Measurements from ENCODE around the gene GAB2.

The GAB2 gene

GRCh38 chr11:78346799-78347198 lies 70.8 kb downstream of the GAB2 start:
- Mint-ChIP-seq H3K36me3 (ENCODE audit: low read depth) (no peaks in the 10 kb centered on the region), H3K9me3 (no peaks in the 10 kb centered on the region), H3K4me3 (no peak overlapping the region), H3K27ac (no peak overlapping the region), H3K27me3 (ENCODE audit: low read depth, poor library complexity) (peaks cover 3% of the 10 kb centered on the region), H3K4me1 (peaks cover 13% of the 10 kb centered on the region)
- no peak for DNase-seq
- no peak for TF ChIP-seq CTCF (IDR thresholded peaks at IDR 0.05)

DNA sequence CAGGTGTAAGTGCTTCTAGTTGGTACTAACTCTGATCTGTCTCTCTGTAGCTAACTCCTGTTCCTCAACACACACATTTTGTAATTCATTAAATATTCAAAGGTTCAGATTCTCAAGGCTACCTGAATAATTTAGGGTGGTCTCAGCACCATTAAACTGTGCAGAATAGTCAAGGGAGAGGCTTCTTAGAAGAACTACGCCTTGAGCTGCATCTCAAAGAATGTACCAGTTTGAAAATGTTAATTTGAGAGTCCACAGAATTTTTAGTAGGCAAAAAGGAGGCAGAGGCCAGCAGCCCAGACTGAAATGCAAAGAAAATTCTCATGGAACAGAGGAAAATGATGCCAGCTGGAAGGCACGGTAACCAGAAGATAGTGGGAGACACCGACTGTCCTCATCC lies 72.2 kb downstream of the GAB2 start:
- TF ChIP-seq CTCF (IDR thresholded peaks at IDR 0.05): no peak
- no peak overlapping the region for H3K27ac Mint-ChIP-seq
- H3K4me3 Mint-ChIP-seq: no peak overlapping the region
- H3K27me3 Mint-ChIP-seq (ENCODE audit: low read depth, poor library complexity): peaks cover 3% of the 10 kb centered on the region
- no peaks in the 10 kb centered on the region for H3K9me3 Mint-ChIP-seq
- no peaks in the 10 kb centered on the region for H3K36me3 Mint-ChIP-seq (ENCODE audit: low read depth)
- DNase-seq: no peak
- H3K4me1 Mint-ChIP-seq: peaks cover 7% of the 10 kb centered on the region

DNA sequence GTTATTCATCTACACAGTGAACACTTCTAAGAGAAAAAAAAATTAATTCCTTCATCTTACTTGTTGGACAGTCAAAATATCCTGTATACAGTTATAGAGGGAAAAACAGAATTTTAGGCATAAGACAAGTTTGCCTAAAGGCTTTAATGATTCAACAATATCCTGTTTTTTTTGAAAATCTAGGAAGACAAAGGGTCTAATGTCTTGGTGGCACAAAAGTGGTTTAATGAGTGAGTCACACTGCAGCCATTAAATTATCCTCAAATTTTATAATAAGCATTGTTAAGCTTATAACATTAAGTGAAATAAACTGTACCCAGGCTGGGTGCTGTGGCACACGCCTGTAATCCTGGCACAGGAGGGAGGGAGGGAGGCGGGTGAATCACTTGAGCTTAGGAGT lies 72.9 kb downstream of the GAB2 start:
- Mint-ChIP-seq H3K4me3 (no peak overlapping the region), H3K4me1 (no peaks in the 10 kb centered on the region), H3K27ac (no peak overlapping the region), H3K27me3 (ENCODE audit: low read depth, poor library complexity) (peaks cover 3% of the 10 kb centered on the region), H3K9me3 (no peaks in the 10 kb centered on the region), H3K36me3 (ENCODE audit: low read depth) (no peaks in the 10 kb centered on the region)
- TF ChIP-seq CTCF (IDR thresholded peaks at IDR 0.05): no peak
- no peak for DNase-seq

DNA sequence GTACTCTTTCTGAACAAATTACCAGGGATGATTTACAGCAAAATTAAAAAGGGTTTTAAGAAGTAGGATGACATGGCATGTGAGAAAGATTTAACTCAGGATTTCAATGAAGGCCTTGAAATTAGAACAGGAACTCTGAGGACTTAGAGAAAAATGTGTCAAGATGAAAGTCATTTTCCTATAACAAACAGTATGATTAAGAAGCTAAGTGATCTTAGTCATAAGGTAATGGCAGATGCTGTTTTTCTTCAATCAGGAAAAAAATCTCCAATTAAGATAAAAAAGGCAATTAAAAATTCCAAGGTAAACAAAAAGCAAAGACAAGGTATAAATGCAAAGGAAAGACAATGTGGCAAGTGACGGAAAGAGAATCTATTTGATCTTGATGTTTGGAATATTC lies 73.5 kb downstream of the GAB2 start:
- no peaks in the 10 kb centered on the region for H3K4me1 Mint-ChIP-seq
- no peak for DNase-seq
- no peak for TF ChIP-seq CTCF (IDR thresholded peaks at IDR 0.05)
- H3K27ac Mint-ChIP-seq: no peak overlapping the region
- peaks cover 3% of the 10 kb centered on the region for H3K27me3 Mint-ChIP-seq (ENCODE audit: low read depth, poor library complexity)
- no peaks in the 10 kb centered on the region for H3K9me3 Mint-ChIP-seq
- no peaks in the 10 kb centered on the region for H3K36me3 Mint-ChIP-seq (ENCODE audit: low read depth)
- no peak overlapping the region for H3K4me3 Mint-ChIP-seq

GRCh38 chr11:78343303-78343702 lies 74.3 kb downstream of the GAB2 start:
- Mint-ChIP-seq H3K4me1 (no peaks in the 10 kb centered on the region), H3K27ac (no peak overlapping the region), H3K9me3 (no peaks in the 10 kb centered on the region)

More at GRCh38 chr11:78343303-78343702, 74.3 kb downstream of the GAB2 start:
- Mint-ChIP-seq H3K27me3 (ENCODE audit: low read depth, poor library complexity) (peaks cover 3% of the 10 kb centered on the region), H3K4me3 (no peak overlapping the region), H3K36me3 (ENCODE audit: low read depth) (no peaks in the 10 kb centered on the region)
- no peak for TF ChIP-seq CTCF (IDR thresholded peaks at IDR 0.05)
- no peak for DNase-seq

Data from nephron progenitor cell (in vitro differentiated cells).